Stimulated activated naive CD8-positive, alpha-beta T cell treated with anti-CD3 and anti-CD28 coated beads, Interleukin-15, Interleukin-2, amounts not matched to agents 100 ng/mL and 50 ng/mL, for 24 hours (primary cell): ENCODE results near the gene SGMS1.

Experiments used
- H3K27ac Mint-ChIP-seq: one replicate; pipeline ENCODE4 v1.8.0; 2021; ENCODE audit warnings: mild to moderate bottlenecking, mixed read lengths
- H3K27me3 Mint-ChIP-seq: one replicate; pipeline ENCODE4 v1.8.0; 2021; ENCODE audit warnings: mixed read lengths
- H3K36me3 Mint-ChIP-seq: one replicate; pipeline ENCODE4 v1.8.0; 2021; ENCODE audit warnings: low read depth, mixed read lengths
- H3K4me1 Mint-ChIP-seq: one replicate; pipeline ENCODE4 v1.8.0; 2021; ENCODE audit warnings: low read depth, mixed read lengths
- H3K4me3 Mint-ChIP-seq: one replicate; pipeline ENCODE4 v1.8.0; 2021; ENCODE audit warnings: mild to moderate bottlenecking, mixed read lengths
- H3K9me3 Mint-ChIP-seq: one replicate; pipeline ENCODE4 v1.8.0; 2021; ENCODE audit warnings: mixed read lengths

SGMS1 gene

GRCh38 chr10:50312464-50313437, 311.0 kb downstream of the SGMS1 start:
- H3K36me3 Mint-ChIP-seq = peaks cover 42% of the 10 kb centered on the region
- no peaks in the 10 kb centered on the region for H3K27me3 Mint-ChIP-seq
- peaks cover 5% of the 10 kb centered on the region for H3K9me3 Mint-ChIP-seq
- H3K4me3 Mint-ChIP-seq = no peak overlapping the region
- H3K27ac Mint-ChIP-seq = no peak overlapping the region
- peaks cover 14% of the 10 kb centered on the region for H3K4me1 Mint-ChIP-seq

DNA sequence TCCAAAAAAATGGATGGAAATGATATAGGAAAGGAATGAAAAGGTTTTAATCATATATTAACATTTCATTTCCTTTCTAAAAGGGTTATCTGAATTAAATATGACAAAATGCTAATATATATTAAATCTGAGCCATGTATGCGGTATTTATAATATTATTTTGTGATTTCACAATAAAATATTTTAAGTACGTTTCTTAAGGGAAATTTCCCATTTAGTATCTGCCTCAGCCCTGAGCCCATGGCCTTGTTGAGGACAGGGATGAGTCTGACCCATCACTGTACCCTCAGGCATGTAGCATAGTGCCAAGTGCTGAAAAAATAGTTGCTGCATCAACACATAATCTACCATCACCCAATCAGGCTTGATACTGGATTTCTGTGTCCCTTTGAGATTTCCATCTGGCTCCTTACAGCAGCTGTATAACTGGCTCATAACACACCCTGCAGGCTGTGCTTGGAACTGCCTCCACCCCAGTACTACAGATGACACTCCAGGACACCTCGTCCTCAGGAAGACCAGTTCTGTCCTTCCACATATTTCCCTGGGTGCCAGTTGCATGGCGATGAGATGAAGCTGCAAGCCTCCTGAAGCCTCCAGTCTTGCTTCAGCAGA, 313.1 kb downstream of the SGMS1 start:
- no peak overlapping the region for H3K27ac Mint-ChIP-seq
- H3K9me3 Mint-ChIP-seq = peaks cover 5% of the 10 kb centered on the region
- no peak overlapping the region for H3K4me3 Mint-ChIP-seq
- no peaks in the 10 kb centered on the region for H3K27me3 Mint-ChIP-seq
- peaks cover 41% of the 10 kb centered on the region for H3K36me3 Mint-ChIP-seq
- peaks cover 5% of the 10 kb centered on the region for H3K4me1 Mint-ChIP-seq

DNA sequence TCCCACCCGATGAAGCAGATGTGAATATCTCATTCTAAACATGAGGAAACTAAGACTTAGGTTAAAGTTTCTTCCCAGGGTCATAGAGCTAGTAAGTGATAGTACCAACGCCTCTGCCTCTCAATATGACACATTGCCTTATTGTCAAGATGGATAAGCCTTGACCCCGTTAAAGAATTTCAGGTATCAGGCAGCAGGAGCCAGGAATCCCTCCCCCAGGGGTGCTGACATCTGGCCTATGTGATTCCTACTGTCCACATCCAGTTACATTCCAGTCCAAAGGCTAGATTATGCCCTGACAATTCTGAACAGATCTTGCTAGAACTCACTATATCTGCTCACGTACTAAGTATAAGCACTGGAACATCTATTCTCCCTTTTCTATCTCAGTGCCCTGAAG, 314.4 kb downstream of the SGMS1 start:
- no peak overlapping the region for H3K27ac Mint-ChIP-seq
- peaks cover 5% of the 10 kb centered on the region for H3K9me3 Mint-ChIP-seq
- no peak overlapping the region for H3K4me3 Mint-ChIP-seq
- H3K36me3 Mint-ChIP-seq = peaks cover 31% of the 10 kb centered on the region
- no peaks in the 10 kb centered on the region for H3K27me3 Mint-ChIP-seq
- H3K4me1 Mint-ChIP-seq = peaks cover 5% of the 10 kb centered on the region

GRCh38 chr10:50304660-50305059, 319.1 kb downstream of the SGMS1 start:
- peaks cover 5% of the 10 kb centered on the region for H3K36me3 Mint-ChIP-seq
- no peak overlapping the region for H3K4me3 Mint-ChIP-seq
- peaks cover 6% of the 10 kb centered on the region for H3K9me3 Mint-ChIP-seq
- peaks cover 4% of the 10 kb centered on the region for H3K4me1 Mint-ChIP-seq
- H3K27me3 Mint-ChIP-seq = no peaks in the 10 kb centered on the region
- no peak overlapping the region for H3K27ac Mint-ChIP-seq

DNA sequence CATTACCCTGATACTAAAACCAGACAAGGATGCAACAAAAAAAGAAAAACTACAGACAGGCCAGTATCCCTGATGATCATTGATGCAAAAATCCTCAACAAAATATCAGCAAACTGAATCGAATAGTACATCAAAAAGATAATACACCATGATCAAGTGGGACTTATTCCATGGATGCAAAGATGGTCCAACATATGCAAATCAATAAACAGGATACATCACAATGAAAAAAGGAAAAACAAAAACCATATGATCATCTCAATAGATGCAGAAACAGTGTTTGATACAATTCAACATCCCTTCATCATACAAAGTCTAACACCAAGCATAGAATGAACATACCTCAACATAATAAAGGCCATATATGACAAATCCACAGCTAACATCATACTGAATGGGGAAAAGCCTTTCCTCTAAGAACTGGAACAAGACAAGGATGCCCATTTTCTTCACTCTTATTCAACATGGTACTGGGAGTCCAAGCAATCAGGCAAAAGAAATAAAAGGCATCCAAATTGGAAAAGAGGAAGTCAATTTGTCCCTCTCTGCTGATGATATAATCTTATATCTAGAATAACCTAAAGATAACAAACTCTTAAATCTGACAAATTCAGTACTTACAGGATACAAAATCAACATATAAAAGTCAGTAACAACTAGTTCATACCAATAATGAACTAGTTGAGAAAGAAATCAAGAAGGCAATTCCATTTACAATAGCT, 323.6 kb downstream of the SGMS1 start:
- H3K27me3 Mint-ChIP-seq = no peaks in the 10 kb centered on the region
- H3K9me3 Mint-ChIP-seq = peaks cover 18% of the 10 kb centered on the region
- no peak overlapping the region for H3K27ac Mint-ChIP-seq
- H3K36me3 Mint-ChIP-seq = peaks cover 5% of the 10 kb centered on the region
- no peak overlapping the region for H3K4me3 Mint-ChIP-seq
- peaks cover 4% of the 10 kb centered on the region for H3K4me1 Mint-ChIP-seq

DNA sequence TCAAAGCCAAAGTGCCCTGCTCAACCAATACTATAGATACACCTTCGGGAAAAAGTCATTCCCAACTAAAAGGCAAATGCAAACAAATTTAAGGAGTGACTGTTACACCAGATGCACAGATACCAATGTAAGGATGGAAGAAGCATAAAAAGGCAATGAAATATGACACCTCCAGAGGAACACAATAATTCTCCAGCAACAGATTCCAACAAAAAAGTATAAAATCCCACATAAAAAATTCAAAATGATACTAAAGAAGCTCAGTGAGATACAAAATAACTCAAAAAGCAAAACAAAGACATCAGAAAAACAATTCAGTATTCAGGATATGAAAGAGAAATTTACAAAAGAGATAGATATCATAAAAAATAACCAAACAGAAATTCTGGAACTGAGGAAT, 328.4 kb downstream of the SGMS1 start:
- Mint-ChIP-seq H3K9me3 (peaks cover 12% of the 10 kb centered on the region), H3K4me3 (no peak overlapping the region), H3K36me3 (no peaks in the 10 kb centered on the region)

GRCh38 chr10:50294582-50294981, 329.2 kb downstream of the SGMS1 start:
- no peaks in the 10 kb centered on the region for H3K27me3 Mint-ChIP-seq
- H3K9me3 Mint-ChIP-seq = peaks cover 12% of the 10 kb centered on the region
- H3K36me3 Mint-ChIP-seq = no peaks in the 10 kb centered on the region
- H3K27ac Mint-ChIP-seq = no peak overlapping the region
- no peaks in the 10 kb centered on the region for H3K4me1 Mint-ChIP-seq
- H3K4me3 Mint-ChIP-seq = no peak overlapping the region

More for the DNA sequence above, 328.4 kb downstream of the SGMS1 start:
- Mint-ChIP-seq H3K4me1 (no peaks in the 10 kb centered on the region), H3K27me3 (no peaks in the 10 kb centered on the region), H3K27ac (no peak overlapping the region)

DNA sequence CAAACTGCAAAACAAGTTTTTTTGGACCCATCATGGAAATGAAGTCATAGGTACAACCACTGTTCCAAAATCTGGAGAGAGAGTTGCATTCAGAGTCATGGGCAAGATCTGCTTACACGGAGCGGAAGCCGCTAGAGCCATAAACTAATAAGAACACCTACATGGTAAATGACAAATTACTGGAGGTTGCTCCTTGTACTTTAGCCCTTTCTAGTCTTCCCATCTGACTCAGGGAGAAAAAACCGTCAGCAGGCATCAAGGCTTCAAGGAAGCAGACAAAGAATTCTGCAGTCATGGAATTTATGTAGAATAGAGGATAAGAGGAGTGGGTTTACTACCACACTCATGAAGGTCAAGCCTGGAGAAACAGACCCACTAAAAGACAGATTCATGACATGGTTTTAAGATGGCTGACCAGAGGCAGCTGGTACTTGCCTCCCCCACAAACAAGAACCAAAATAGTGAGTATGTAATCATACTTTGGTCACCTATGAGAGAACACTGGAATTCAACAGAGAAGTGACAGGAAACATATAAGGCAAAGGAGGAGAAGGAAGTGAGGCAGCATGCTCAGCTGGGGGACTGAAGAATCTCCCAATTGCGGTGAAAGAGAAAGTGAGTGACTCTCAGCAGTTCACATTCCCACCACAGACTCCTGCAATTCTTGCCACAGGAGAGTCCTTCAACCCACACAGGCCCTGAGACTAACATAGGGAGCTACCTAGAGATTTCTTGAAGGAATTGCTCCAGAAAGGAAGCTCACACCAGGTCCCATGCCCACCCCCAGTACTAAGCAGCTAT, 330.0 kb downstream of the SGMS1 start:
- H3K4me3 Mint-ChIP-seq = no peak overlapping the region
- H3K4me1 Mint-ChIP-seq = no peaks in the 10 kb centered on the region
- H3K27me3 Mint-ChIP-seq = no peaks in the 10 kb centered on the region
- H3K9me3 Mint-ChIP-seq = peaks cover 12% of the 10 kb centered on the region
- no peaks in the 10 kb centered on the region for H3K36me3 Mint-ChIP-seq
- H3K27ac Mint-ChIP-seq = no peak overlapping the region

DNA sequence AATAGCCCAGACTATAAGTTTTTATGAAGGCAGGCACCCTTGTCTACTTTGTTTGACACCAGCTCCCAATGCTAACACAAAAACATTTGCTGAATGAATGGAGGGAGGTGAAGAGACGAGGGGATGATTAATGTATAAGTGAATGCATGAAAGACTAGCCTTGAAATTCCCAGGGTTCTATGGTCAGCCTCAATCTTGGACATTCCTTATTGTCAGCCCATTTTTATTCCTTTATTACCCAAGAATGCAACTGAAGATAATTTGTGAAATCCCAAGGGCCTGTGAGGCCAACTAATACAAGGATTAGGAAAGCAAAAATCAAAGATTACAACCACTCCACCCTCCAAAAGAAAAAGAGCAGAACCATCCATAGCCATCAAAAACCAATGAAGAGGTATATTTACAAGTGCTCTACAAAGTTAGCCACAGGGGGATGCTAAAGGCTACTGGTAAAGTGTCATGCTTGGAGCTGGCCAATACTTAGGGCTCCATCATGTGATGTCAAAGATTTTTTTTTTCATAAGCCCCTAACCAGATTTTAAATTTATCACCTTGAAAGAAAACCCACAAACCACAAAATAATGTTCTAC, 332.4 kb downstream of the SGMS1 start:
- Mint-ChIP-seq H3K4me3 (no peak overlapping the region), H3K27me3 (no peaks in the 10 kb centered on the region), H3K4me1 (no peaks in the 10 kb centered on the region), H3K36me3 (no peaks in the 10 kb centered on the region), H3K9me3 (peaks cover 3% of the 10 kb centered on the region), H3K27ac (no peak overlapping the region)

DNA sequence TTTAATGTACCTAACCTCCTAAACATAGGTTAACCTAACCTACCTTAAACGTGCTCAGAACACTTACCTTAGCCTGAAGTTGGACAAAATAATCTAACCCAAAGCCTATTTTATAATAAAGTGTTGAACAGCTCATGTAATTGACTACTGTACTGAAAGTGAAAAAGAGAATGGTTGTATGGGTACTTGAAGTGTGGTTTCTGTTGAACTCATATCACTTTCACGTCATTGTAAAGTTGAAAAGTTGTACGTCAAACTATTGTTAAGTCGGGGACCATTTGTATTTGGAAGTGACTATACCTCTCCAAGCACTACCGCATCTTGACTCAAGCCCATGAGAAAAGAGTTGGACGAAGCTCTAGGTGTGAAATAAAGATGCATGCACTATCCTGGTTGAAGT, 334.6 kb downstream of the SGMS1 start:
- Mint-ChIP-seq H3K9me3 (no peaks in the 10 kb centered on the region), H3K36me3 (no peaks in the 10 kb centered on the region), H3K27me3 (no peaks in the 10 kb centered on the region), H3K27ac (no peak overlapping the region), H3K4me3 (no peak overlapping the region), H3K4me1 (no peaks in the 10 kb centered on the region)

- Mint-ChIP-seq H3K27ac (no peak overlapping the region), H3K4me3 (no peak overlapping the region), H3K36me3 (no peaks in the 10 kb centered on the region), H3K9me3 (no peaks in the 10 kb centered on the region), H3K27me3 (peaks cover 9% of the 10 kb centered on the region), H3K4me1 (no peaks in the 10 kb centered on the region)
Measured at GRCh38 chr10:50286996-50287803, 336.6 kb downstream of the SGMS1 start.

DNA sequence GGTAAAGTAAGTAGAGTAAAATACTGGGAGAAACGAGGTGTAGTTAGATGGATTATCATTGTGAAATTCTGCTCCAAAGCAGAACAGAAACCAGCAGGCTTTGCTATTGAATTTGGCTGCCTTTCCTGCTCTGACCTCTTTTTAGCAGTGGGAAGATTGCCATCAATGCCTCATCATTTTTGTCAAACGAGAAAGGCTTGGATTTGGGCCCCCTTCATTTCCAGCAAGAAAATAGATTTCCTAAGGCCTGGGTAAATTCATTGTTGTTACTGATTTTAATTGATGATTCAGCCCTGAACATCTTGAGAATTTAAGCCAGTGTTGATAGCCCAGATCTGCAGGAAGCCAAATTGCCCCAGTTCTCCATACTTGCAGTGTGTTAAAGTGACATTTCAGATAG, 337.2 kb downstream of the SGMS1 start:
- H3K4me3 Mint-ChIP-seq = no peak overlapping the region
- no peaks in the 10 kb centered on the region for H3K36me3 Mint-ChIP-seq
- peaks cover 16% of the 10 kb centered on the region for H3K27me3 Mint-ChIP-seq
- H3K4me1 Mint-ChIP-seq = no peaks in the 10 kb centered on the region
- no peaks in the 10 kb centered on the region for H3K9me3 Mint-ChIP-seq
- H3K27ac Mint-ChIP-seq = no peak overlapping the region

GRCh38 chr10:50281967-50282522, 341.7 kb downstream of the SGMS1 start:
- Mint-ChIP-seq H3K4me3 (no peak overlapping the region), H3K27me3 (peaks cover 46% of the 10 kb centered on the region), H3K36me3 (no peaks in the 10 kb centered on the region), H3K27ac (no peak overlapping the region), H3K9me3 (no peaks in the 10 kb centered on the region), H3K4me1 (no peaks in the 10 kb centered on the region)
